DMS79 (cell line): ENCODE measurements around the gene CDKN2D.
A peak's percentile ranks its signal among the peaks of the same experiment; 100 is the strongest.

Experiments used
- DNase-seq: peaks from one replicate; lab custom pipeline; 2025; lab: John Stamatoyannopoulos, UW

The CDKN2D gene

GRCh38 chr19:10568826-10569651, at the start of gene CDKN2D:
TSS of gene CDKN2D (minus strand) at chr19:10568979. CDS start at chr19:10568653, 326 bp downstream.
- peak; percentile 99 for DNase-seq

DNA sequence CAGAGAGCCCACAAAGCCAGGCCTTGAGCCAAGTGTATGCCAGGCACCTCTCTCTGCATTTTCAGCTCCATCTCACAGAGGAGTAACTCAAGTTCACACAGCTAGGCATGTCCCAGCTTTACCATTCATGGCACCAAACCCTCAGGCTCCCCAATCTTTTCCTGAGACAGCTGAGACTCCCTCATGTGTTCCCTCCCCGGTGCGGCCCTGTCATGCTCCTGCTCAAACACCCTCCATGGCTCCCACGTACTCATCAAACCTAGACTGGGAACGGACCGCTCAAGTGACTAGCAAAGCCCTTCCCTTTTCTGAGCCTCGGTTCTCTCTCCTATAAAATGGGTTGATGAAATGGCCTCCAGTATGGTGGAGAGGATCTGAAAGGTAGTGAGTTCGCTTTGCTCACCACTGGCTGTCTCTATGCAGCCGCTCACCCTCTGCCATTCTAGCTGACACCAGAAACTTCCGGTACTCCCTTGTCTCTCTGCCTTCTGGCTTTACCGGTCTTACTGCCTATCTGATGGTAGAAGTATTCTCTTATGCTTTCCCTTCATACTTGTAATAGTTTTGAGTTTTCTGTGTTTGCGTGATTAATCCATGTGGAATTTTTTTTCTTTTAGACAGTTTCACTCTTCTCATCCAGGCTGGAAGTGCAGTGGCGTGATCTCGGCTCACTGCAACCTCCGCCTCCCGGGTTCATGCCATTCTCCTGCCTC, 48.8 kb upstream of the CDKN2D start:
- DNase-seq: no peak

DNA sequence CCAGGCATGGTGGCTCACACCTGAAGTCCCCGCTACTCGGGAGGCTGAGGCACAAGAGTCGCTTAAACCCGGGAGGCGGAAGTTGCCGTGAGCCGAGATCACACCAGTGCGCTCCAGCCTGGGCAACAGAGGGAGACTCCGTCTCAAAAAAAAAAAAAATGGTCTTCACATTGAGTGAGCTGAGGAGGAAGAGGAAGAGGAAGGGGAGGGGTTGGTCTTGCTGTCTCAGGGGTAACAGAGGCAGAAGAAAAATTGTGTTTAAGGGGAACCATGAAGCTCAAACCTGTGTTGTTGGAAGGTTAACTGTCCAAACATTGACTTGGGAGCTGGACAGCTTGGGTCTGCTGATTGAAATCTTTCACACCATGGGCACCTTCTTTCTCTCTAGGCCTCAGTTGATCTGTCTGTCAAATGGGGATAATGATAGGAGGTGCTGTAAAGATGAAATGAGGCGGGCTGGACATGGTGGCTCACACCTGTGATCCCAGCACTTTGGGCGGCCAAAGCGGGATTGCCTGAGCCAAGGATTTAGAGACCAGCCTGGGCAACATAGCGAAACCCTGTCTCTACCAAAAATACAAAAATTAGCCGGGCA, 46.7 kb upstream of the CDKN2D start:
- no peak for DNase-seq

GRCh38 chr19:10612499-10613119, 43.8 kb upstream of the CDKN2D start:
- no peak for DNase-seq

- no peak for DNase-seq
These were observed 43.1 kb upstream of the CDKN2D start for GRCh38 chr19:10611907-10612306.

GRCh38 chr19:10604460-10604980, 35.7 kb upstream of the CDKN2D start:
- DNase-seq: no peak

GRCh38 chr19:10603873-10604459, 35.2 kb upstream of the CDKN2D start:
- DNase-seq: no peak

GRCh38 chr19:10603084-10603872, 34.5 kb upstream of the CDKN2D start:
- DNase-seq: no peak

GRCh38 chr19:10602330-10603083, 33.7 kb upstream of the CDKN2D start:
- peak; percentile 9 for DNase-seq

- DNase-seq: no peak
These were observed 33.2 kb upstream of the CDKN2D start for GRCh38 chr19:10601999-10602329.

GRCh38 chr19:10600149-10600548, 31.4 kb upstream of the CDKN2D start:
- no peak for DNase-seq

- DNase-seq: no peak
These were observed 25.2 kb upstream of the CDKN2D start for GRCh38 chr19:10593820-10594637.

DNA sequence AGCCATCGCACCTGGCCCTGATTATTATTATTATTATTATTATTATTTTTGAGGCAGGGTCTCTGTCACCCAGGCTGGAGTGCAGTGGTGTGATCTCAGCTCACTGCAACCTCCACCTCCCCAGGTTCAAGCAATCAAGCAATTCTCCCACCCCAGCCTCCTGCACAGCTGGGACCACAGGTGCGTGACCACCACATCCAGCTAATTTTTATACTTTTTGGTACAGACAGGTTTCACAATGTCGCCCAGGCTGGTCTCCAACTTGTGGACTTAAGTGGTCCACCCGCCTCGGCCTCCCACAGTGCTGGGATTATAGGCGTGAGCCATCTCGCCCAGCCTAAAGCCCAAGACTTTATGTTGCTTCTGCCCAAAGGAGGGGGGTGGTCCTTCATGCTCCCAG, 24.4 kb upstream of the CDKN2D start:
- no peak for DNase-seq

- DNase-seq: no peak
These were observed 19.0 kb upstream of the CDKN2D start for GRCh38 chr19:10587839-10588150.

GRCh38 chr19:10587022-10587838, 18.5 kb upstream of the CDKN2D start, which contains the start of gene AP1M2:
TSS of gene AP1M2 (minus strand) at chr19:10587312. CDS start at chr19:10587231, 81 bp downstream.
- DNase-seq: peak; percentile 71

GRCh38 chr19:10586396-10586795, 17.6 kb upstream of the CDKN2D start:
- DNase-seq: no peak

- no peak for DNase-seq
These were observed 14.4 kb upstream of the CDKN2D start for GRCh38 chr19:10583036-10583776.

GRCh38 chr19:10582091-10582490, 13.3 kb upstream of the CDKN2D start:
- no peak for DNase-seq
